ENCODE measurements around the gene ELP4.

The ELP4 gene

DNA sequence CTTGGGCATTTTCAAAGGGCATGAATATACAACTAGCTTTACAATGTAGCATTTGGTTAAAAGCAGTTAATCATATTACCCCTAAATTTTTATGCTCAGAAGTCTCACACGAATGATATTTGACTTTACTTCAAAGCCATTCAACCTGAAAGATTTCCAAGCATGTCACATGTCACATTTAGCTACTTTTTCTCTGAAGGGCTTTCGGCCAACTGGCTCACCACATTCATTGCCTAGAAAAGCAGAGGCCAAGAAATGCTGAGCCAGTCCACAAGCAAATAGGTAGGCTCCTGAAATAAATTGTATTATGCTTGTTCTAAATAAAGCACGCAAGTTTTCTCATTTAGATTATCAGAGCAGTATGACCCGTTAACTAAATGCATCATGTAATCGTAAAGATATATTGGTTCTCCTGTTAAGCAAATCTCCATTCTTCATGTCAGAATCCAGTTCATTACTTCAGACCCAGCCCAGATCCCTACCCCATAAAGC lies 271.0 kb downstream of the ELP4 start:
- no peak overlapping the region for H3K27ac ChIP-seq
- ChIA-PET POLR2A (ENCODE audit: low non-redundant PET) (no interaction called here), CTCF (no interaction called here)
- DNase-seq (ENCODE audit: low spot score): no peak
- TF ChIP-seq, protein P1, sequence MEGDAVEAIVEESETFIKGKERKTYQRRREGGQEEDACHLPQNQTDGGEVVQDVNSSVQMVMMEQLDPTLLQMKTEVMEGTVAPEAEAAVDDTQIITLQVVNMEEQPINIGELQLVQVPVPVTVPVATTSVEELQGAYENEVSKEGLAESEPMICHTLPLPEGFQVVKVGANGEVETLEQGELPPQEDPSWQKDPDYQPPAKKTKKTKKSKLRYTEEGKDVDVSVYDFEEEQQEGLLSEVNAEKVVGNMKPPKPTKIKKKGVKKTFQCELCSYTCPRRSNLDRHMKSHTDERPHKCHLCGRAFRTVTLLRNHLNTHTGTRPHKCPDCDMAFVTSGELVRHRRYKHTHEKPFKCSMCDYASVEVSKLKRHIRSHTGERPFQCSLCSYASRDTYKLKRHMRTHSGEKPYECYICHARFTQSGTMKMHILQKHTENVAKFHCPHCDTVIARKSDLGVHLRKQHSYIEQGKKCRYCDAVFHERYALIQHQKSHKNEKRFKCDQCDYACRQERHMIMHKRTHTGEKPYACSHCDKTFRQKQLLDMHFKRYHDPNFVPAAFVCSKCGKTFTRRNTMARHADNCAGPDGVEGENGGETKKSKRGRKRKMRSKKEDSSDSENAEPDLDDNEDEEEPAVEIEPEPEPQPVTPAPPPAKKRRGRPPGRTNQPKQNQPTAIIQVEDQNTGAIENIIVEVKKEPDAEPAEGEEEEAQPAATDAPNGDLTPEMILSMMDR (conservative IDR thresholded peaks at IDR 0.05; ENCODE audit: low read depth): no peak

DNA sequence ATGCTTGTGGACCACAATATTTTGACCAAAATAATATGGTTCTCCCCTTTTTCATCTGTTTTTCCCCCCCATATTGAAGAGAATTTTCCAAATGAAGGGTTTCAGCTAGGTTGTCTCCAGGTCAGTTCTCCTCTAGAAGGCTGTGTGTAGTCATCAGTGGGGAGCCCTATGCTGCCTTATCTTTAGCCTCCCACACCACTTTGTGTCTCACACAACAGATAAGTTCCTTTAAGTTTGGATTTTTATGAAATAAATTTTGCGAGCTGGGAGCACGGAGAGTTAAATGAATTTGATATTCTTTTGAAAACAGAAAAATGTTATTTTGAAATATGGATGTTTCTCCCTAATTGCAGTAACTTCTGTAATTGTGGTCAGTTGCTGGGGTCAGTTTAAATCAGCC lies 272.7 kb downstream of the ELP4 start:
- no peak overlapping the region for H3K27ac ChIP-seq
- TF ChIP-seq, protein P1 (conservative IDR thresholded peaks at IDR 0.05; ENCODE audit: low read depth): no peak
- CTCF ChIA-PET: interaction anchor here (0.6 kb wide), 1 partner anchor 282 kb away, joined by 3 read pairs; no protein-coding TSS in a partner anchor
- no peak for DNase-seq (ENCODE audit: low spot score)
- POLR2A ChIA-PET (ENCODE audit: low non-redundant PET): no interaction called here

DNA sequence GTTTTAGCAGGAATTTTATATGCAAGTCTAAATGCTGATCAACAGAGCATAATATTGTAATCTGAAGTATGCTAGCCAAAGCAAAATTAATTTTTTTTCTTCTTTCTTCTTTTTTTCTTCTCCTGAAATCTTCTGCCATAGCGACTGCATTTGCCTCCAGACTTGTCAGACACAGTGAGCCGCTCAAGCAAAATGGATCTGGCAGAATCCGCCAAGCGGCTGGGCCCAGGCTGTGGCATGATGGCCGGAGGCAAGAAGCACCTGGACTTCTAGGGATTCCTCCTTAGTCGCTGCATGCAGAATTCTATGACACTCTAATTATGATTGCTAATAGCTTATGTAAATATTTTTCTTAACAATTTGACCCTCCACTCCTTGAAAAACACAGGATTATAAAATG lies 273.7 kb downstream of the ELP4 start:
- H3K27ac ChIP-seq: no peak overlapping the region
- ChIA-PET CTCF (interaction anchor here (0.5 kb wide), 1 partner anchor 353 kb away, joined by 3 read pairs; no protein-coding TSS in a partner anchor), POLR2A (ENCODE audit: low non-redundant PET) (no interaction called here)
- TF ChIP-seq, protein P1 (conservative IDR thresholded peaks at IDR 0.05; ENCODE audit: low read depth): no peak
- DNase-seq (ENCODE audit: low spot score): no peak

DNA sequence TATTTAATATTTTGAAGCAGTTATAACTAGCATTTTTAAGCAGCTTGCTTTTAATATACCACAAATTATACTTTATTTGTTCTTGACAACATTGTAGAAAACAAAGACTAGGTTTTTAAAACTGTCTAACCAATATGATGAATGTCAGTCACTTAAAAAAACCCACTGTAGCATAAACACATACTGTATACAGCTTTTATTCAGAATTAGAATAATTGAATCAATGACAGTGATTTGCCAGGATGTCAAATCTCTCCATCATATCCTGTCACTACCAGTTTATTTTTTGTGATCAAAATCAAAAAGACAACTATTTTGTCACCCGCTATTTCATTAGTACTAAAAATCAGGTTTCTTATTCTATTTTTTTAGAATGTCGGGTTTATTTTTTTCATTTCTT lies 275.0 kb downstream of the ELP4 start:
- DNase-seq (ENCODE audit: low spot score): no peak
- POLR2A ChIA-PET (ENCODE audit: low non-redundant PET): no interaction called here
- TF ChIP-seq, protein P1 (conservative IDR thresholded peaks at IDR 0.05; ENCODE audit: low read depth): no peak

DNA sequence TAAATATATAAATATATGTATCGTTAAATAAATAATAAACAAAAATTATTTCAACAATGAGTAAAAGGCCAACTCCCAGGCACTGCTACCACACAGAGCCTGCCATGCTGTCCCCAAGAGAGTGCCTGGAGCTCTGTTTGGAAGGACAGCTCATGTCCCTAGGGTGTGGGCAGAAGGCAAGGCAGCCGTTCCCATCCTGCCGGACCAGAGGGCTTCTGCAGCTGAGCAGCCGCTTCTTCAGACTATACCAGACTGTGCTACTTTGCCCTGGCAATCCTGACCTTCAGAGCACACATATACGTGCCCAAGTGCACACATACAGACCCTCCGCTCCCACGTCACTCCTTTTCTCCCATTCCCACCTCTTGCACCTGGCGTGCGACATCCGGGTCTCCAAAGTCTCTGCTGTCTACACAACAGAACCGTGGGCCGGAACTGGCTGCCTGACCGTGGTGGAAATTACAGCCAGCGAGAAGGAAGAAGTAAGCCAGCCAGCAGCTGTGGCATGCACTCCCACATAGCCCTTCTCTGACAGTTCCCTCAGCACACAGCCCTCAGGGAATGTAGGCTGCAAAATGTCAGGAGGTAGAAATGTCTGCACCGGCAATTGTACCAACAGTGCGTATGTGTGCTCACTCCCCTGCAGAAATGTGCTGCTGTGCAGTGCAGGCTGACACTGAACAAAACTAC lies 277.6 kb downstream of the ELP4 start:
- ChIA-PET CTCF (no interaction called here), POLR2A (ENCODE audit: low non-redundant PET) (no interaction called here)
- no peak overlapping the region for H3K27ac ChIP-seq
- TF ChIP-seq, protein P1 (conservative IDR thresholded peaks at IDR 0.05; ENCODE audit: low read depth): no peak
- DNase-seq (ENCODE audit: low spot score): no peak

More for the DNA sequence above, 275.0 kb downstream of the ELP4 start:
- H3K27ac ChIP-seq: no peak overlapping the region
- CTCF ChIA-PET: interaction anchor here (0.6 kb wide), 1 partner anchor 268 kb away, joined by 3 read pairs; no protein-coding TSS in a partner anchor

DNA sequence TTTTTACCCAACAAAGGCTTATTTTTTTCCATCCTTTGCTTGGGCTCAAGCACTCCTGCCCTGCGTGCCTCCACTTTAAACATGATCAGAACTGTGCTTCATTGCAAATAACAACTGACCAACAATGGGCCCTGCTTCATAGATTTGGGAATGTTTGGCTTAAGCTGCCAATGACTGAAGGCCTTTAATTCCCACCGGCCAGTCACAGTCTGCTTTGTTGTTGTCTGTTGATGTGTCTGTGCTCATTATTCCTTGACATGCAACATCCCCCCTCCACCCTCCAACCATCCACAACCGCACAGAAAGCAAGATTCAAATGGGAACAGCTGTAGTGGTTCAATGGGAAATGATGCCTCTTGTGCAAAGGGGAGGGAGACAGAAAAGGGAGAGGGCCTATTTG lies 278.5 kb downstream of the ELP4 start:
- no peak overlapping the region for H3K27ac ChIP-seq
- TF ChIP-seq, protein P1 (conservative IDR thresholded peaks at IDR 0.05; ENCODE audit: low read depth): no peak
- no peak for DNase-seq (ENCODE audit: low spot score)
- CTCF ChIA-PET: no interaction called here
- POLR2A ChIA-PET (ENCODE audit: low non-redundant PET): no interaction called here
